ENCODE data around the gene ABAT.

GRCh38 chr16:8808009-8808408 lies 133.6 kb downstream of the ABAT start:
- TF ChIP-seq EZH2 (IDR thresholded peaks at IDR 0.05; ENCODE audit: borderline replicate concordance) (no peak), CTCF (IDR thresholded peaks at IDR 0.05; ENCODE audit: poor library complexity) (no peak)
